ENCODE measurements around the gene ACSM3.
"Not testable (repeated sequence)": the region's sequence is repeated elsewhere in the genome, so short reads cannot be mapped to it uniquely, and the experiment has no call there.

ACSM3 gene, protein sequence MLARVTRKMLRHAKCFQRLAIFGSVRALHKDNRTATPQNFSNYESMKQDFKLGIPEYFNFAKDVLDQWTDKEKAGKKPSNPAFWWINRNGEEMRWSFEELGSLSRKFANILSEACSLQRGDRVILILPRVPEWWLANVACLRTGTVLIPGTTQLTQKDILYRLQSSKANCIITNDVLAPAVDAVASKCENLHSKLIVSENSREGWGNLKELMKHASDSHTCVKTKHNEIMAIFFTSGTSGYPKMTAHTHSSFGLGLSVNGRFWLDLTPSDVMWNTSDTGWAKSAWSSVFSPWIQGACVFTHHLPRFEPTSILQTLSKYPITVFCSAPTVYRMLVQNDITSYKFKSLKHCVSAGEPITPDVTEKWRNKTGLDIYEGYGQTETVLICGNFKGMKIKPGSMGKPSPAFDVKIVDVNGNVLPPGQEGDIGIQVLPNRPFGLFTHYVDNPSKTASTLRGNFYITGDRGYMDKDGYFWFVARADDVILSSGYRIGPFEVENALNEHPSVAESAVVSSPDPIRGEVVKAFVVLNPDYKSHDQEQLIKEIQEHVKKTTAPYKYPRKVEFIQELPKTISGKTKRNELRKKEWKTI

DNA sequence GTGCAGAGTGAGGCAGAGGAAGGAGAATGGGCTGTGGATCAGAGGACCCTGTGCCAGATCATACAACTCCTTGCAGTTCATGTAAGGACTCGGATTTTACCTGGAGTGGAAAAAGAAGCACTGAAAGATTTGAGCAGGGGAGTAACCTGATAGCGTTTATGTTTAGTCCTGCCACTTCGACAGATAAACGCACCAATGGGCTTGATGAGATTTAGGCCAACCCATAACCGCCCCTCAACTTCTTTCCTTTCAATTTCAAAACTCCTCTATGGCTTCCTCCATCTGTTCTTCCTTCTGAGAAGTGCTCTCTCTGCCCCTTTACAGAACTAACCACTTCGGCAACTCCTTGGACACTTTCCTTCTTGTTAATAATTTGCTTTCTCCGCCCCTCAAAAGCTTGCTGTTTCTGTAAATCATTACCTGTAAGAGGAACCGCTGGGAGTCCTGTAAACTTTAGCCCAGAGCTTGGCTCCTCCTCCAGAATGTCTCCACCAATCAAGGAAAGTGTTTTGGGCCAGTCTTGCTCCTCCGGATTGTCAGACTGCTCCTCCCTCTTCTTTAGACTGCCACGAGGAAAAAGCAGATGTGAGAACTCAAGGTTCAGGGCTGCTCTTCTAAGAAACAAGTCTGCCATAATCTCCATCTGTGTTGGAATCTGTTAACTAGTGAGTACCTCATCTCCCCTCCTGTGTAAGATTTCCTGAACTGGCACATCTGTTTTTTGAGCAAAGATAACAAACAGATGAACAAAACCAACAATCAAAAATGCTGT, at the start of gene ACSM3:
ACSM3 (plus strand) TSS at position 554 of the 772 bp plus-strand sequence. CDS start 6,021 bp downstream, outside the sequence.
- peak; percentile 53 for FAIRE-seq

DNA sequence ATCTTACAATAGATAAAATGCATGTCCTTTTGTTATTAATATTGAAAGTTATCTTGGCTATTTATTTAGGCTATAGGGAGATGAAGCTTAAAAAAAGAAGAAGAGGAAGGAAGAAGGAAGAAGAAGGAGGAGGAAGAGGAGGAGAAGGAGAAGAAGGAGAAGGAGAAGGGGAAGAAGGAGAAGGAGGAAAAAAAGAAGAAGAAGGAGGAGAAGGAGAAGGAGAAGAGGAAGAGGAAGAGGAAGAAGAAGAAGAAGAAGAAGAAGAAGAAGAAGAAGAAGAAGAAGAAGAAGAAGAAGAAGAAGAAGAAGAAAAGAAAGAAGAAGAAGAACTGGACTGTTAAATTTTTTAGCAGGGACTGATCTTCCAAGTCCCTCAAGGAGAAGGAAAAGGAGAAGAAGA, 46.1 kb upstream of the ACSM3 start:
- FAIRE-seq: not testable (repeated sequence)

DNA sequence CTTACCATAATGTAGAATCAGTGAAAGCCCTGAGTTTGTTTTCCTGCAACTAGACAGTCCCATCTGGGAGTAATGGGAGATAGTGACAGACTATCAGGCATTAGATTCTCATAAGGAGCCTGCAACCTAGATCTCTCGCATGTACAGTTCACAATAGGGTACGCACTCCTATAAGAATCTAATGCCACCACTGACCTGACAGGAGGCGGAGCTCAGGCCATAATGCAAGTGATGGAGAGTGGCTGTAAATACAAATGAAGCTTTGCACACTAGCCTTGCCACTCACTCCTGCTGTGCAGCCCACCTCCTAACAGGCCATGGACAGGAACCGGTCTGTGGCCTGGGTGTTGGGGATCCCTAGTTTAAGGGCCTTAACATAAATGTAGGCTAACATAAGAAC, 43.6 kb upstream of the ACSM3 start:
- FAIRE-seq: no peak

DNA sequence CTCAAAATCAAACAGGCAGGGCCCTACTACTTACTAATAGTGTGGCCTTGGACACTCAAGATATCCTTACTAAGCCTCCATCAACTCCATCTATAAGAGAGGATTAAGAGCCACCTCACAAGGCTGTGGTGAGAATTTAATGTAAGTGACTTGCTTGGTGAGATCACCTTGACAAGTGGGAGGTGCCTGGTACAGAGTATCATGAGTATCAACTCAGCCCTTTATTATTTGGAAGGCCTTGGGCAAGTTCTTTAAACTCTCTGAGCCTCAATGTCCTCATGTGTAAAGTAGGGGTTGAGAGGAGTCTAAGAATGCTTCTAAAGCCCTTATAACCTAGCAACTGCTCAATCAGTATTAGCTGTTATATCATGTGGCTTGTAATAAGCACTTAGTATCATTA, 37.2 kb upstream of the ACSM3 start:
- FAIRE-seq: no peak

- FAIRE-seq: no peak
Observed at GRCh38 chr16:20727181-20727580, 36.6 kb upstream of the ACSM3 start.

- FAIRE-seq: no peak
Observed at GRCh38 chr16:20729141-20729540, 34.7 kb upstream of the ACSM3 start.

GRCh38 chr16:20734056-20734455, 29.8 kb upstream of the ACSM3 start:
- no peak for FAIRE-seq

- no peak for FAIRE-seq
Observed at GRCh38 chr16:20734782-20735181, 29.0 kb upstream of the ACSM3 start.

DNA sequence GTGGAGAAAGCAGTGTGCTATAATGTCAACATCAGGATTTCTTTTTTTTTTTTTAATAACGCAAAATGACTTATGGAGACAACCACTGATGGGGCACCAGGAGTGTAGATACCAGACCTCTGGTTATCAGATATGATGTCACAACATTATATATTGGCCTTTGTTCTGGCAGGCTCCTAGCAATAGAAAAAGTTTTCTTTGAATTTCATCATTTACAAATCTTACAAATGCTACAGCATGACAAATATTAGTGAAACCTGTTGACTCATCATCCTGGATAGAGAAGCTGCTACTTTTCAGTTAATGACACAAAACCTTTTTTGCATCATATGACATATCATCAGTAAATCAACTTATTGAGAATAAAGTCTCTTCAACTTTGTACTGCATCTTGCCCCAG, 28.3 kb upstream of the ACSM3 start:
- FAIRE-seq: no peak

DNA sequence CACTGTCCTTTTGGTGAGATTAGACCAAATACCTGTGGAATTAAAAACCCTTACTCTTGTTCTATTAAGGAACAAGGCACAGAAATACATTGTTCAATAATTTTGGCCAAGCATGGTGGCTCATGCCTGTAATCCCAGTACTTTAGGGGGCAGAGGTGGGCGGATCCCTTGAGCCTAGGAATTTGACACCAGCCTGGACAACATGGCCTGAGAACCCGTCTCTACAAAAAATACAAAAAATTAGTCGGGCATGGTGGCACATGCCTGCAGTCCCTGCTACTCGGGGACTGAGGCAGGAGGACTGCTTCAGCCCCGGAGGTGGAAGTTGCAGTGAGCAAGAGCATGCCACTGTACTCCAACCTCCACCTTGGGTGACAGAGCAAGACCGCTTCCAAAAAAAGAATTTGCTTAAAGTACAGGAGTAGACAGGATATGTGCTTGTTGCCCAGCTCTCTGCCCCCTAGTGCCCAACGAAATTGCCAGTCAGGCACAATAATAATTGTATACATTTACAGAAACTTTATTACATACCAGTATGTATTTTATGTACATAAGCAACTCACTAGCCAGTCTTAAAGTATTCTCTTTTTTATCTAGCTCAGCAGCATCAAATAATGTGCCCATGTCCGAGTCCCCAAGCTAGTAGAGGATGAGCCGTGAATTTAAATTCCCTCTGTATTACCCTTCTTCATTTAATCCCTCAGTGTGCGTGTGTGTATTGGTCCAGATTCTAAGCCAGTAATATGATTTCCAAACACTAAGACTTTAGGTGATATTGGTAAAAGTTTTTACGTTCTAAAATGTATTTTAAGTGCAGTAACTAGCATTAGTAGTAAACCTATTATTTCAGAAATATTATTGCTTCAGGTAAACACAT, 23.6 kb upstream of the ACSM3 start:
- FAIRE-seq: no peak

DNA sequence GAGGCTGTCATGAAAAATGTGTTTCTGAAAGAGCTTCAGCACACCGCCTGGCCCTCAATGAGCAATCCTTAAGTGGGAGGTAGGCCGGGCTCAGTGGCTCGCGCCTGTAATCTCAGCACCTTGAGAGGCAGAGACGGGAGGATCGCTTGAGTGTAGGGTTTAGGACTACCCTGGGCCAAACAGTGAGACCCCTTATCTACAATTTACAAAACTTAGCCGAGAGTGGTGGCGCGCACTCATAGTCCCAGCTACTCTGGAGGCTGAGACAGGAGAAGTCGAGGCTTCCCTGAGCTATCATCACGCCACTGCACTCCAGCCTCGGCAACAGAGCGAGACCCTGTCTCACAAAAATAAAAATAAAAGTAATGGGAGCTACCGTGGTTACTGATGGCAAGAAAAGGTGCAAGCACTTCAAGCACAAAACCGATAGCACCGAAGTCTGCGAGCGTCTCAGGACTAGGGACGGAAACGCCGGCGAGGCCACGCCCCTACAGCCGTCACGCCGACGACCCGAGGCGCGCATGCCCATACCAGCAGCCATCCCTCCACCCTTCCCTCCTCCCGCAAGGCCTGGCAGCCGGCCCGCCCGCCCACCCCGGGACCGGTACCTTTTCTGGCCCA, 22.8 kb upstream of the ACSM3 start:
- FAIRE-seq: no peak

GRCh38 chr16:20741554-20742285, 22.1 kb upstream of the ACSM3 start, which contains the start of gene THUMPD1:
THUMPD1 (minus strand) TSS chr16:20741818; CDS start chr16:20741739, 79 bp downstream.
- no peak for FAIRE-seq

DNA sequence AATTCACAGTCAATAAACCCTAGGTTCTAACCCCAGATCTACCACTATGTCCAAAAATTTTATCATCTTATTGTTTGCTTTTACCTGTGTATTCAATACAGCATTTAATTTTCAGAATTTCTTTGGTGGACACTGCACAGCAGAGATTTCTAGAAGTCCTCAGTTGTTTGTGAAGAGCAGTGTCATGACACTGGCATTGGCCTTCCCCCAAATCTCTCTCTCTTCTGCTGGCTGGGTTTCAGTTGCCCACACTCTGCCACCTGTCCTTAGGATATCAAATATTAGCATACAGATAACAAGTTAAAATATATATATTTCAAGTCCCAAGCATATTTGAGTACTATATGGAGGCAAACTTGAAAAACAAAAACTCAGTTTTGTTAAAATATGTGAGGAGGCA, 20.2 kb upstream of the ACSM3 start:
- FAIRE-seq: no peak

GRCh38 chr16:20744922-20745440, 18.8 kb upstream of the ACSM3 start:
- no peak for FAIRE-seq

- FAIRE-seq: no peak
Observed at GRCh38 chr16:20746461-20746860, 17.4 kb upstream of the ACSM3 start.

DNA sequence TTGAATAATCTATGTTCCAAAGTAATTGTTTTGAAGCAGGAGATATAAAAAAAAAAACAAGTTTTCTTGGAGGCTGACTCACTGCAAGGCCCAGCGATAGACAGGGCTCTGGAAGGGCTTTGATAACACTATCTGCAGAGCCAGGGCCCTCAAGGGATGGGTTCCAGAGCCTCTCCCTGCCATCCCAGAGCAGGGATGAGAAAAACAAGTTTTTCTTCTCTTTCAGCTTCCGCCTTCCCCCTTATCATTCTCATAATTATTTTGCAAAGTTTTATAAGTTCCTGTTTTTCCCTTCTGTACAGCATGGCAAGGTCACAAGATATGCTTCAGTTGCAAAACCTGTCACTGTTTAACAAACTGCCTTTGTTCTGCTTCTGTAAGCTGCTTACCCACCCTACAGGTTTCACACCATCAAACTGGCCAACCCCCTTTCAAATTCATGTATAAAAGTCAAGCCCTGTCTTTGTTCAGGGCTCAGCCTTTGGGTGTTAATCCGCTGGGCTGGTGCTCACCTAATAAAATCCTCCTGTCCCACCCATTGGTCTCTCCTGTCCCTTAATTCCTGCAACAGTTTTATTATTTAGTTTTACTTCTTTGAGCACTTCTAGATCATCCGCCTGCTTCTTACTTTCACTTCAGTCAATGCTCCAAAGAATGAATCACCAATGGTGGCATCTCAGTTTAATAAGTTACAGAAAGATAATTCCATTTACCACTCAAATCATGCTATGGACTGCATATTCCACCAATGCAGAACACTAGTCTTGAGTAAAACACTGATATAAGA, 16.6 kb upstream of the ACSM3 start:
- FAIRE-seq: no peak

DNA sequence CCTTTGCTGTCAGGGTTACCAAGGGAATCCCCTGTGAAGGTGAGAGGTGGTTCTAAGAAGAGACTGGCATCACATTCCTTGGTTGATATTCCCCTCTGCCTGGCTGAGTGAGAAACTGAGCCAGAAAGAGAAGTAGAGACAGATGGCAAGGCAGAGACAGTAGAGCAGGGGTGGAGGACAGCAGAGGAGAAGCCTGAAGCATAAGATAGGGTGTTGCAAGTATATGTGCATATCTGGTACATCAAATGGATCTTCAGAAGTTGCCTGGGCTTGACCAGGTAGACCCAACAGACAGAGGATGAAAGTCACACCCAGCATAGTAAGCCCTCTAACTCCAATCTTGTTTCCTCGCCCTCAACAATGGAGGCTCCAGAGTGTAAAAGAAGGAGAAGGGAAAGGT, 14.3 kb upstream of the ACSM3 start:
- no peak for FAIRE-seq

GRCh38 chr16:20750558-20750957, 13.3 kb upstream of the ACSM3 start:
- no peak for FAIRE-seq

- no peak for FAIRE-seq
Observed at GRCh38 chr16:20753727-20754126, 10.1 kb upstream of the ACSM3 start.

DNA sequence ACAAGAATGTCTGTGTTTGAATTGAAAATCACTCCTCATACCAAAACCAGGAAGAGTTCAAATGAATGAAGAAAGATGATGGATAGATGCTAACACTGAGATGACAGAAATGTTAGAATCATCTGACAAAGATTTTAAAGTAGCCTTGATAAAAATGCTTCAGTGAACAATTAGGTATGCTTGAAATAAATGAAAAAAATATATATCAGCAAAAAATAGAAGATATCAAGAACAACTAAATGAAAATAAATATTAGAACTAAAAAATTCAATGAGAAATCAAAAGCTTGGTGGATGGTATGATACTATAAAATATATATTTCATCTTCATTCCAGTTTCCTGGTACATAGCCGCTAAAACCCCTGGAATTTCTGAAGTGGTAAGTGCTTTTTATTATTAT, 8.6 kb upstream of the ACSM3 start:
- FAIRE-seq: no peak
